MG63 (cell line): Measurements from ENCODE around the gene SYCE3. TPM values are rescaled to one million over a fixed set of nuclear protein-coding genes. Genes with fewer than 3 reads are reported as not detected.
A peak's percentile ranks its signal among the peaks of the same experiment; 100 is the strongest.

Experiments
- DNase-seq: peaks from one replicate; pipeline ENCODE4 v3.0.0-alpha.2; 2020
- H3K27me3 ChIP-seq: fragments of 250-450 bp; sonication (Bioruptor Pico); 2 replicates; pipeline ENCODE4 v1.5.1; 2020; ENCODE audit warnings: mild to moderate bottlenecking, moderate library complexity
- H3K36me3 ChIP-seq: fragments of 250-450 bp; sonication (Bioruptor Pico); 2 replicates; pipeline ENCODE4 v1.5.1; 2020; ENCODE audit warnings: mild to moderate bottlenecking, moderate library complexity
- H3K4me3 ChIP-seq: fragments of 250-450 bp; sonication (Bioruptor Pico); 2 replicates; pipeline ENCODE4 v1.5.1; 2020; ENCODE audit warnings: mild to moderate bottlenecking, moderate library complexity
- H3K9me3 ChIP-seq: fragments of 250-450 bp; sonication (Bioruptor Pico); 2 replicates; pipeline ENCODE4 v1.5.1; 2020; ENCODE audit warnings: mild to moderate bottlenecking, moderate library complexity
- total RNA-seq: library from RNA; depleted of rRNA; stranded (reverse); fragments of >200 nt; shearing (Covaris generic); gene quantifications from 2 replicates; pipeline ENCODE4 v1.2.3, GENCODE V29; 2014; ENCODE audit warnings: low replicate concordance

SYCE3 gene
- total RNA-seq, 1 experiment from 2014 or later = not detected

DNA sequence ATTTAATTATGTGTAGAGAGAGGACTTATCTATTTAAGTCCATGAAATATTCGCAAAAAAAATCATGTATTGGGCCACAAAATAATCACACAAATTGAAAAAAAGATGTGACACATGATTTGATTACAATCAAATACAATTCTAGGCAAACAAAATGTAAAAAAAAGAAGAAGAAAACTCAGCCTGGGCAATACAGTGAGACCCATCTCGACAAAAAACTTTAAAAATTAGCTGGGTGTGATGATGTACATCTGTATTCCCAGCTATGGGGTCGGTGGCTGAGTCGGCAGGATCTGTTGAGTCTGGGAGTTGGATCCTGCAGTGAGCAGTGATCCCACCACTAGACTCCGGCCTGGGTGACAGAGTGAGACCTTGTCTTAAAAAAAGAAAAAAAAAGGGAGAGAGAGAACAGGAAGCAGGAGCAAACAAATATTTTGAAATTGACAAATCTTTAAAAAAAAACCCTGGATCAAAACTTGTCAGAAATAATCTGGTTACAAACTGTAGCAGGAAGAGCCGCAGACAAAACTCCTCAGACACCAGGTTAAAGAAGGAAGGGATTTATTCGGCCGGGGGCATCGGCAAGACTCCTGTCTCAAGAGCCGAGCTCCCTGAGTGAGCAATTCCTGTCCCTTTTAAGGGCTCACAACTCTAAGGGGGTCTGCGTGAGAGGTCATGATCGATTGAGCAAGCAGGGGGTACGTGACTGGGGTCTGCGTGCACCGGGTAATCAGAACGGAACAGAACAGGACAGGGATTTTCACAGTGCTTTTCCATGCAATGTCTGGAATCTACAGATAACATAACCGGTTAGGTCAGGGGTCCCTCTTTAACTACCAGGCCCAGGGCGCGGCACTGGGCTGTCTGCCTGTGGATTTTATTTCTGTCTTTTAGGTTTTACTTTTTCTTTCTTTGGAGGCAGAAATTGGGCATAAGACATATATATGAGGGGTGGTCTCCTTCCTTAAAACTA lies 29.6 kb downstream of the SYCE3 start:
- no peaks in the 10 kb centered on the region for H3K9me3 ChIP-seq
- no peaks in the 10 kb centered on the region; the same call in none of the 2 replicates for H3K36me3 ChIP-seq
- H3K4me3 ChIP-seq = peak overlapping the region; percentile 59; the same call in 1 of the 2 replicates
- H3K27me3 ChIP-seq = no peaks in the 10 kb centered on the region
- no peak for DNase-seq

DNA sequence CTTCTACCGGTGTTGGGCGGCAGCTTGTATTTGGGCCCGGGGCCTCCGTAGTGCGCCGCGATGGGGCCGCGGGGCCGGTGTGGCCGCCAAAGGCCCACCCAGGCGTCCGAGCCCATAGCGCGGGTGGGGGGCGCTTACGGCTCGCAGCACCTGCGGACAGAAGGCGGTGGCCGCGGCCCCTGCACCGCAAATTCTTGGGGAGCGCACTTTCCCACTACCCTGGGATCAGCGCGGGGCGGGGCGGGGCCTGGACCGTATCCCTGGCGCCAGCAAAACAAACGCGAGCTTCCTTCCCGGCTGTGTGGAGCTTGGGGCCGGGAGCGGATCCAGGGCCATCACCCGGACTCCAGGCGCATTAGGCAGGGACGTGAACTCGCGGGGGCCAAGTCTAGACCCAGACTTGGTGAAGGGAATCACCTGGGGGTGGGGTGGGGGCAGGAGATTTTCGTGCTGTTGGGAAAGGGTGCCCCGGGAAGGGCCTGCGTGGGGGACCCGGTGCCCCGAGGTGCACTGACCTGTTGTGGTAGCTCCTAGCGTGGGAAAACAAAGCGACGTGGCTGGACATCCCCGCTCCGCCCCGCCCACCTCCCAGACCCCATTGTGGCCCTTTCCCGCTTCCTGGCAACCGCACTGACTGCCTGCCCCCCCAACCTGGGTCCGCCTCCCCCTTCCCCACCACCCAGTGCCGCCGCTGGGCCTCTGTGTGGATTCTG lies 30.6 kb downstream of the SYCE3 start:
- peak; percentile 78 for DNase-seq
- no peaks in the 10 kb centered on the region for H3K27me3 ChIP-seq

DNA sequence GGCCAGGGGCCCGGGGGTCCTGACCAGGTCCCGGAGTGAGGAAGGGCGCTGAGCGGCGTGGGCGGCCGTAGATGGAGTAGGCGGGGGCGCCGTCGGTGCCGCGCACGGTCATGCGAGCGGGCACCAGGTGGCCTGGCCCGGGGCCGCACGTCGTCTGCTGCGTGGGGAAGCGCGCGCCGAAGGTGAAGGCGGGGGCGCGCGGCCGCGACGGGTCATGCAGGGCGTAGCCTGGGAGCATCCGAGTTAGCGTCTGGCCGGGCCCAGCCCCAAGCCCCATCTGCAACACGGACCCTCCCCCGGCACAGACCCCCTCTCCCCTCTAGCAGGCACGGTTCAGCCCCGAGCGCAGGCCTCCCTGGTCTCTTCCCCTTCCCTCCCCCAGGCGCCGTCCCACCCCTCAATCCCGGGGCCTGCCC lies 31.2 kb downstream of the SYCE3 start:
- H3K27me3 ChIP-seq = no peaks in the 10 kb centered on the region
- peak; percentile 68 for DNase-seq
- peak overlapping the region; percentile 59 for H3K4me3 ChIP-seq
- no peaks in the 10 kb centered on the region for H3K9me3 ChIP-seq
- no peaks in the 10 kb centered on the region; the same call in none of the 2 replicates for H3K36me3 ChIP-seq

More for the DNA sequence above, 30.6 kb downstream of the SYCE3 start:
- no peaks in the 10 kb centered on the region for H3K9me3 ChIP-seq
- H3K4me3 ChIP-seq = peak overlapping the region; percentile 59
- H3K36me3 ChIP-seq = no peaks in the 10 kb centered on the region; the same call in none of the 2 replicates

DNA sequence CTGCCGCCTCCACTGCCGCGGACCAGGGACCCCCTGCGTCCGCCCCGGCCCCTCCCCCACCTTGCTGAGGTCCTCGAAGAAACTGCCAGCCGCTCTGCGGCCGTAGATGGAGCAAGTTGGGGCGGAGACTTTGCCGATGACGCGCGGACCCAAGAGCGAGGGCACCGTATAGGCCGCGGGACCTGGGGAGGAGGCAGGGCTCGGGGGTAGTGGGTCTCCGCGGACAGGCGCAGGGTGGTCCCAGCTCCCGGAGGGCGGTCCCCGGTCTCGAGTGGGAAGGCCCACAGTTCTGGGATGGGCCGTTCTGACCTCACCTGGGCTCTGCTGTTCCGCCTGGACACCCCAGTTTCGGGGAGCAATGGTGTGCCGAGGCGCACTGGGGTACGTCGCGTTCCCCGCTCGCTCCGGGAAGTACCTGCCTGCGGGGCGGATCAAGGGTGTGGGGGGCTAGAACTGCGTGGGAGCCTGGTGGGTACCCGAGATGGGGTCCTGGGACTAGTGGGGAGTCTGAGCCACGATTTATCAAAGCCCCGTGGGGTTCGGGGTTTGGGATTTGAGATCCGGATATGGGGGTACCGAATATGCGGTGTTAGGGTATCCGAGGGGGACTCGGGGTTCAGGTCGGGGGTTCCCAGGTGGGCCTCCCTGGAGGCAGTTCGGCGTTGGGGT lies 31.7 kb downstream of the SYCE3 start:
- H3K4me3 ChIP-seq = peak overlapping the region; percentile 59
- no peaks in the 10 kb centered on the region; the same call in none of the 2 replicates for H3K36me3 ChIP-seq
- H3K27me3 ChIP-seq = no peaks in the 10 kb centered on the region
- H3K9me3 ChIP-seq = no peaks in the 10 kb centered on the region
- peak; percentile 86 for DNase-seq

DNA sequence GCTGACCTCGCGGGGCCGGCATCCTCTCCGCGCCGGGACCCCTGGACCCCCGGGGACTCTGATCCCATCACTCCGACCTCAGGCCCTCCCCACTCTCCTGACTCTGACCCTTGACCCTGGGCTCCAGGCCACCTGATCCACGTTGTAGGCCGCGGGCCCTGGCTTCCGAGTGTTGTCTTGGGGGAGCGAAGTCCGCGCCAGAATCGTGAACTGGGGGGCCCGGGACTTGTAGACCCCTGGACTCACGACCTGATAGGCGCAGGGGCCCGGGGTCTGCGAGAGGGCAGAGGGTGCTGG lies 32.2 kb downstream of the SYCE3 start:
- no peak for DNase-seq
- H3K27me3 ChIP-seq = no peaks in the 10 kb centered on the region
- H3K4me3 ChIP-seq = peak overlapping the region; percentile 59
- H3K9me3 ChIP-seq = no peaks in the 10 kb centered on the region
- no peaks in the 10 kb centered on the region; the same call in none of the 2 replicates for H3K36me3 ChIP-seq

DNA sequence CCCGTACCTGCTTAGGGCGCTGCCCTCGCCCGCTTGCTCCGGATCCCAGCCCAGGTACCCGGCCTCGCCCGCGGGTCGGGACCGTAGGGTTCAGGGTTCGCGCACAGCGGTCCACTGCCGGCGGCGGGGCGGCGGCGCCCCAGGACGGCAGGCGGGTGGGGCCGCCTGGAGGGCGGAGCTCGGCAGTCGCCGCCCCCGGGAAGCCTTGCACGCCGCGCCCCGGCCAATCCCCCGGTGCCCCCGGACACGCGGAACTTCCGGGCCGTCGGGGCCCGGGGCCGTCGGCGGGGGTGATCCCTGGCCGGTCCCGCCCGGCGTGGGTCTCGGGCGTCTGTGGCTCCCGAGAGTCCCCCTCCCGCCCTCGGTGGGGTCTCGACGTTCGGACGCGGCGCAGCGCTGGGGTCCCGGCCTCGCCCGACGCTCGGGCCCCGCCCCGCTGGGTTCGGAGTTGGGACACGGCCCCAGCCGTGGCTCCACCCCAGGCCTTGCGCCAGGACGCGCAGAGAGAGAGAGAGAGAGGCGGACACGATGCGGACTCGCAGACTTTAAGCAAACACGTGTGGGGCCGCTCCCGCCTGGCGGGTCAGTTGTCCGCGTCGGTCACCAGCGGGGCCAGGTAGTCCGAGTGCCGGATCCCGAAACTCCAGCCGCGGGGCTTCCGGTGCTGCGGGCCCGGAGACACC lies 32.7 kb downstream of the SYCE3 start, which contains the start of gene TYMP:
Gene TYMP (minus strand): TSS at position 116 of the 683 bp plus-strand sequence. CDS start 303 bp downstream, outside the sequence.
- Histone ChIP-seq H3K4me3 (peak within 1 kb of the TSS; percentile 59), H3K9me3 (no peaks in the 10 kb centered on the region), H3K36me3 (no peaks in the 10 kb centered on the region; the same call in none of the 2 replicates), H3K27me3 (no peaks in the 10 kb centered on the region)
- DNase-seq = peak; percentile 91

DNA sequence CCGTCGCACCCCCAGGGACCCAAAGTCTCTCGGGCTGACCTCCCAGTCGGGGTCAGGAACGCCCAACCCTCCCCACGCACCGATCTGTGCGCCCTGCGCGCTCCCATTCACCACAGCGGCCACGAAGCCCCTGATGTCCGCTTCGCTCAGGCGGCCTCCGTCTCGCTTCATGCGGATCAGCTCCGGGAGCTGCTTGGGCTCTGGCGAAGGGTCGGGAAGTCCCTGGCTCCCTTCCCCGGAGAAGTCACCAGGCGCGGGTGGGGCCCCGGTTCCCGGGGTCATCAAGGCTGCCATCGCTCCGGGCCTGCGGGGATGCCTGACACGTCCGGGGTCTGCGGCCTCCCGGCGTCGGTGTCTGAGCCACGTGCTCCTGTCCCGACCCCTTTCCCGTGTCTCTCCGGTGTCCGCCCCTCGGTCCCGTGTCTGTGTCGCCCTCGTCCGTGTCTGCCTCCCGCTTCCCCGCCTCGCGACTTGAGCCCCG lies 33.3 kb downstream of the SYCE3 start:
- Histone ChIP-seq H3K36me3 (peaks cover 6% of the 10 kb centered on the region), H3K9me3 (no peaks in the 10 kb centered on the region), H3K4me3 (peak overlapping the region; percentile 59), H3K27me3 (no peaks in the 10 kb centered on the region)
- DNase-seq = peak; percentile 40

DNA sequence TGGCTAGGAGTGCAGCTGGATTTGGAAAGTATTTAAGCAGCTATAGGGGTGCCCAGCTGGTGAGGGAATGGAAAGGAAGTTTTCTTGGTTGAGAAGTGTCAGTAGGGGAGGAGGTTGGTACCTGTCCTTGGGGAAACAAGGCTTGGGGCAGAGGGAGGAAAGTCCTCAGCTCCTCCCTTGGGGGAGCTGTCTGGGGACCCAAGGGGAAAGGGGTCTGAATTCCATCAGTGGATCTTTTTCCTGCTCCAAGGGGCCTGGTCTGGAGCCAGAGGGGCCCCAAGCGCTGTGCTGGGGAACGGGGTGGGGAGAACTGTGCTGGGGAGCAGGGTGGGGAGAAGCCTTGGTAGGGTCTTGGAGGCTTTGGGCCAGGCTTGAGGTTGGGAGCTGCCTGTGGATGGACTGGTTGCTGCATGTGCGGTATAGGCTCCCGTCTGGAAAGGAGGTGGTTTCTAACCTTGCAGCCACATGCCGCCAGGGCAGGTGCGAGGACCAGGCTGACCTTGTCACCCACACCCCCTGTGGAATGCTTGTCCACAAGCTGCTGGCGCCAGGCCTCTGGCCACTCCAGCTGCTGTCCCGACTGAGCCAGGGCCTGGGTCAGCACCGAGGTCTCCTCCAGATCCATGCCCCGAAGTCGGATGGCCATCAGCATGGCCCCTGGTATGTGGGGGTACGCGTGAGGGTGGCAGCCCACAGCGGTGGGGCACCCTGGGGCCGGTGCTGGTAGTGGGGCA lies 33.9 kb downstream of the SYCE3 start:
- H3K27me3 ChIP-seq = no peaks in the 10 kb centered on the region
- peaks cover 12% of the 10 kb centered on the region for H3K36me3 ChIP-seq
- H3K9me3 ChIP-seq = no peaks in the 10 kb centered on the region
- DNase-seq = no peak
- H3K4me3 ChIP-seq = peak overlapping the region; percentile 59

DNA sequence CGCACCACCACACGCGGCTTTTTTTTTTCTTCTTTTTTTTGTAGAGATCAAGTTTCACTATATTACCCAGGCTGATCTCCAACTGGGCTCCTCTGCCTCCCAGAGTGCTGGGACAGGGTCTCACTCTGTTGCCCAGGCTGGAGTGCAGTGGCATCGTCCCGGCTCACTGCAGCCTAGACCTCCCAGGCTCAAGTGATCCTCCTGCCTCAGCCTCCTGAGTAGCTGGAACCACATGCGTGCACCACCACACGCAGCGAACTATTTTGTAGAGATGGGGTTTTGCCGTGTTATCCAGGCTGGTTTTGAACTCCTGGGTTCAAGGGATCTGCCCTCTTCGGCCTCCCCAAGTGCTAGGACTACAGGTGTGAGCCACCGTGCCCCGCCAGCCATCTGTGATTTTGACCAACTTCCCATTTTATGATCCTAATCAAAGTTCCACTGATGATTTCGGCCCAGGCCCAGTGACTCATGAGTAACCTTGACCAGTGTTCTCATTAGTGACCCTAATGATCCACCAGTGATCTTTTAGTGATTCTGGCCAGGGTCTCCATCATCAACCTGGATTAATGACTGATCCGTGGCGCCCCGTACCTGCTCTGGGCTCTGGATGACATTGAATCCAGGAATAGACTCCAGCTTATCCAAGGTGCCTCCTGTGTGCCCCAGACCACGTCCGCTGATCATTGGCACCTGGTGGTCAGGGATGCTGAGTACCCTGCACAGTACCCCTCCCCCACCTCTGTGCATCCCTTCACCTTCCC lies 34.6 kb downstream of the SYCE3 start:
- Histone ChIP-seq H3K27me3 (no peaks in the 10 kb centered on the region), H3K36me3 (peaks cover 19% of the 10 kb centered on the region), H3K4me3 (no peak overlapping the region), H3K9me3 (no peaks in the 10 kb centered on the region)
- no peak for DNase-seq

DNA sequence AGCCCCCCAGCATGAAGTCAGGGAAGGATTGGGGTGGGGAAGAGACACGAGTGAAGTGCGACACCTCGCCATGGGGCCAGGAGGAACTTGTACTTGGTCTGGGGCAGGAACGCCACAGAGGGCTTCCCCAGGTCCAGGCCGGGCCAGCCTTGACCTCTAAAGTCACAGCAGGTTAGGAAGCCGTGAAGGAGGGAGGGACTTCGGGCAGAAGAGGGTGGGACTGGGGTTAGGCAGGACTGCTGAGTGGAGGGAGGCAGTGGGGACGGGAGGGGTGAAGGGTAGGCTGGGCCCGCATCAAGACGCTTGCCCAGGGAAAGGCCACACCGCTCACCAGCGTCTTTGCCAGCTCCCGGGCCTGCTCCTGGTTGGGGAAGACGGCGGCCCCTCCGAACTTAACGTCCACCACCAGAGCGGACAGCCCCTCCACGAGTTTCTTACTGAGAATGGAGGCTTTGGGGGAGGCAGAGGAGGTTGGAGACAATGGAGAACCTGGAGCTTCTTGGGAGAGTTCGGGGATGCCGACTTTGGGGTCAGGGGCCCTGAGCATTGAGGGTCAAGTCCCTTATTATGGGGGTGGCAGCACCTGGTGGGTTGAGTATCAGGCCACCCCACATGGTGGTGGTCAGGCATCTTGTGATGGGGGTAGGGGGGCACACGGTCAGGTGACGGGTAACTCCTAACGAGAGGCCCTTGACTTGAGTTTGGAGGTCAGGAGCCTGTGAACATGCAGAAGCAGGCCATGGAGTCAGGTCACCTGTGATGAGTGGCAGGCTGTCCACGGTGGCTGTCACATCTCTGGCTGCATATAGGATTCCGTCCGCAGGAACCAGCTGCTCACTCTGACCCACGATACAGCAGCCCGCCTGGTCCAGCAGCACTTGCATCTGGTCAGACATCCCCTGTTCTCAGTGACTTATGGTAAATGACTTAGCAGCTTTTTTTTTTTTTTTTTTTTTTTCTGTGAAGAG lies 35.6 kb downstream of the SYCE3 start:
- Histone ChIP-seq H3K4me3 (peak overlapping the region; percentile 63), H3K36me3 (peaks cover 21% of the 10 kb centered on the region), H3K27me3 (no peaks in the 10 kb centered on the region), H3K9me3 (no peaks in the 10 kb centered on the region)
- peak; percentile 91 for DNase-seq

DNA sequence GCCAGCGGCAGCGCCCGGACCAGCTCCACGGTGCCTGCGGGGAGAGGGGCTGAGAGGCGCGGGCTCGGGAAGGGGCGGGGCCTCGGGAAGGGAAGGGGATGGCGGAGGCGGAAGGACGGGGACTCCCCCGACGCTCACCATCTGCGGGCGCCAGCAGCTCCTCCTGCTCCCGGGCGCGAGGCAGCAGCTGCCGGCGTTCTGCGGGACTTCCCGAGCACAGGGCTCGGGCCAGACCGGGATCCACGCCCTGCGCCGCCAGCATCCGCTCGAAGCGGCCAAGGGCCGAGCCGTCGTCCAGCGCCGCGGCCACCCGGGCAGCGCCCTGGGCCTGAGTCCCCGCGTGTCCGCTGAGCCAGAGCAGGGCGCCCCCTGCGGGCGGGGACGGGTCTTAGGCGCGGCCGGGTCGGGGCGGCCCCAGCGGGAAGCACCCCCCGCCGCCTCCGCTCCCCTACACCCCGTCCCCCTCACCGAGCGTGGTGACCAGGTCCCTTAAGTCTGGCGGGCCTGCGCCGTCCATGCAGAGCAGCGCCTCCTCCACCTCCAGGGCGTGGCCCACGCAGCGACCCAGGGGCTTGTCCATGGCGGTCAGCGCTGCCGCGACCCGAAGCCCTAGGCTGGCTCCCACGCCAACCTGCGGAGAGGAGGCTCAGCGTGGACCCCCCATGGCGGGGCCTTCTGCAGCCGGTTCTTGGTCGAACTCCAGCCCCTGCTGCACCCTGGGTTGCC lies 36.4 kb downstream of the SYCE3 start:
- peak; percentile 84 for DNase-seq
- H3K36me3 ChIP-seq = peaks cover 21% of the 10 kb centered on the region
- no peaks in the 10 kb centered on the region for H3K27me3 ChIP-seq
- H3K9me3 ChIP-seq = no peaks in the 10 kb centered on the region
- peak overlapping the region; percentile 63 for H3K4me3 ChIP-seq

DNA sequence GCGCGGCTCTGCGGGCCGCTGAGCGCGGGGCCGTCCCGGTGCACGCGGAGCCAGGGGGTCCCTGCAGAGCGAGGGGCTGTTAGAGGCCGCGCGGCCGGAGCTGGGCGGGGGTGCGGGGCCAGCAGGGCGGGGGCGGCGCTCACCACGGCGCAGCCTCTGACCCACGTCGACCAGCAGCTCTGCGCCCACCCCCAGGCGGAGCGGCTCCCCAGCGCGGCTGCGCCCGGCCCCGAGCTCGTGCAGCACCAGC lies 36.9 kb downstream of the SYCE3 start:
- Histone ChIP-seq H3K36me3 (peaks cover 21% of the 10 kb centered on the region), H3K4me3 (peak overlapping the region; percentile 63), H3K27me3 (no peaks in the 10 kb centered on the region), H3K9me3 (no peaks in the 10 kb centered on the region)
- DNase-seq = no peak

DNA sequence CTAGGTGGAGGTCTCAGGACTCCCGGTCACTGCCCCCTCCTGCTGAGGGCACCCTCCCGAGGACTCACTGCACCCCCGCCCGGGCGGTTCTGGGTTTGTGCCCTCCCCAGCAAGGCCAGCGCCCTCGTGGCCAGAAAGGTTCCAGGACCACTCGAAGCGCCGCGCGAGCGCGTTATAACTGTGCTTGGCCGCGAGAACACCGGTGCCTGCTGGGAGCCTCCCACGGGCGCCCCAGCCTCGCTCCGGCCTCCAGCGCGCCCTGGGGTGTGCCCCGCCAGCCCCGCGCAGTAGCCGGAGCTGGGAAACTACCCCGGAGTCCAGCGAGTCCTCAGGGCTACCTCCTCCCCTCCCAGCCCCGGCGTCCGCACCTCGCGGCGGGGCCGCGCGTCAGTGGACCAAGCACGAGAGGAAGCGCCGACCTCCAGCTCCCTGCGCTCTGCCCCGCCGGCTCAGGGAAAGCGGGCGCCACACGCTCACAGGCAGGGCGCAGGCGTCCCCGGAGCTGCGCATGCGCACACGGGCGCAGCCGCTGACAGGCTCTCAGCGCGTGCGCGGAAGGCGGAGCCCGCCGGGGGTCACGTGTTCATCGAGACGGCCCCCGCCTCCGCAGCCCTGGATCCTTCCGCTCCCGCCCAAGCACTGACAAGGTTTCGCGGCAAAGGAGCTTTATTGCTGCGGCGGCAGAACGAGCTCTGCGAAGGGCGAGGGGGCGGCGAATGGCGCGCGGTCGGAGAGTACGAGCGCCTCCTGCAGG lies 37.4 kb downstream of the SYCE3 start, which contains the start of gene SCO2:
Gene SCO2 (minus strand): TSS at position 495 of the 754 bp plus-strand sequence. CDS start 1,187 bp downstream, outside the sequence.
- peak within 1 kb of the TSS; percentile 63 for H3K4me3 ChIP-seq
- no peaks in the 10 kb centered on the region for H3K27me3 ChIP-seq
- H3K36me3 ChIP-seq = peaks cover 21% of the 10 kb centered on the region
- no peaks in the 10 kb centered on the region for H3K9me3 ChIP-seq
- DNase-seq = peak; percentile 96
